Naive thymus-derived CD8-positive, alpha-beta T cell (primary cell): Measurements from ENCODE around the gene AGAP1. TPM values are rescaled to one million over a fixed set of nuclear protein-coding genes. Genes with fewer than 3 reads are reported as not detected.
A peak's percentile ranks its signal among the peaks of the same experiment; 100 is the strongest.
"Not testable (repeated sequence)": the region's sequence is repeated elsewhere in the genome, so short reads cannot be mapped to it uniquely, and the experiment has no call there.

Experiments used
- ATAC-seq, 2 donors: fragments of 150-1000 bp; cut with Tn5 transposase in 1 of 2; sonication (Bioruptor Pico), chemical (Tn5 transposase) in 1 of 2; 1 replicate in 1 of 2; 2 replicates in 1 of 2; pipeline ENCODE4 v1.10.0; 2021; ENCODE audit warnings: mild to moderate bottlenecking in 2 of 2, moderate library complexity in 2 of 2
- POLR2A ChIA-PET: fragments of 350-600 bp; sonication (Branson Sonifier 250); formaldehyde crosslinking; loops from one replicate; lab custom pipeline; 2021; ENCODE audit warnings: antibody characterized with exemption; lab: Charles Lee
- DNase-seq, 10 donors: peaks; one replicate each; pipeline versions ENCODE4 v3.0.0 to v3.0.0-alpha.2; 2020 to 2022
- H3K27ac Mint-ChIP-seq, 10 donors: one replicate each; pipeline ENCODE4 v1.8.0; 2020 to 2022; ENCODE audit warnings: mild to moderate bottlenecking in 10 of 10, mixed read lengths in 10 of 10, moderate library complexity in 4 of 10, inconsistent platforms in 1 of 10
- H3K27me3 Mint-ChIP-seq, 5 donors: one replicate each; pipeline ENCODE4 v1.8.0; 2021 to 2022; ENCODE audit warnings: mixed read lengths in 5 of 5
- H3K36me3 Mint-ChIP-seq, 3 donors: one replicate each; pipeline ENCODE4 v1.8.0; 2020 to 2022; ENCODE audit warnings: mixed read lengths in 3 of 3, mild to moderate bottlenecking in 2 of 3, inconsistent platforms in 1 of 3
- H3K4me1 Mint-ChIP-seq, 4 donors: one replicate each; pipeline ENCODE4 v1.8.0; 2021 to 2022; ENCODE audit warnings: mixed read lengths in 4 of 4
- H3K4me3 Mint-ChIP-seq, 10 donors: one replicate each; pipeline ENCODE4 v1.8.0; 2020 to 2022; ENCODE audit warnings: mild to moderate bottlenecking in 10 of 10, mixed read lengths in 10 of 10, moderate library complexity in 6 of 10, inconsistent platforms in 1 of 10
- H3K9me3 Mint-ChIP-seq, 9 donors: one replicate each; pipeline ENCODE4 v1.8.0; 2020 to 2022; ENCODE audit warnings: mixed read lengths in 9 of 9, mild to moderate bottlenecking in 3 of 9, inconsistent platforms in 1 of 9, moderate library complexity in 1 of 9
- polyA plus RNA-seq, 3 donors: library from polyadenylated mRNA; unstranded; fragments of 300-500 nt; fragmentation: Illumina TruSeq; gene quantifications; one replicate each; pipeline ENCODE4 v1.2.3, GENCODE V29; 2021
- total RNA-seq, 8 experiments: library from RNA in 2 of 8; stranded (reverse) in 2 of 8; gene quantifications; one replicate each; pipeline ENCODE4 v1.2.3 and lab custom pipeline; 2021 to 2026

AGAP1 gene
- total and polyA plus RNA-seq, 5 experiments from 2014 or later, result 0.03 to 0.52 (median 0.29) TPM; not detected in 1

- DNase-seq (no peak), ATAC-seq (no peak)
- Mint-ChIP-seq H3K9me3 (no peaks in the 10 kb centered on the region), H3K36me3 (no peaks in the 10 kb centered on the region), H3K27ac (no peak overlapping the region), H3K4me1 (no peaks in the 10 kb centered on the region), H3K27me3 (peaks cover 0 to 19% (median 14%) of the 10 kb centered on the region in 5 donors), H3K4me3 (no peak overlapping the region)
- POLR2A ChIA-PET, result no interaction called here
These were observed 643.2 kb downstream of the AGAP1 start for GRCh38 chr2:236137066-236137465.

DNA sequence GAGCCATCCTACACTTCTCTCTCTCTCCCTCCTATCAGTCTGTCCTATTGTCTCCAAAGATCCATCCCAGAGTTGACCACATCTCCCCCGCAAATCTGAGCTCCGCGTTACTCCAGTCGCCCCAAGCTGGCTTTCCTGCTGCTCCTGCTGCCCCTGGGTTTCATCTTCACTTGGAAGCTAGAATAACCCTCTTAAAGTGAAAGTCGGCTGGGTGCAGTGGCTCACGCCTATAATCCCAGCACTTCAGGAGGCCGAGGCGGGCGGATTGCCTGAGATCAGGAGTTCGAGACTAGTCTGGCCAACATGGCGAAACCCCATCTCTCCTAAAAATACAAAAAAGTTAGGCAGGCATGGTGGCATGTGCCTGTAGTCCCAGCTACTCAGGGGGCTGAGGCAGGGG lies 647.8 kb downstream of the AGAP1 start:
- H3K27me3 Mint-ChIP-seq, result peaks cover 11 to 52% (median 26%) of the 10 kb centered on the region in 5 donors
- H3K4me1 Mint-ChIP-seq, ATAC-seq, H3K36me3 Mint-ChIP-seq, DNase-seq, H3K9me3 Mint-ChIP-seq, POLR2A ChIA-PET, H3K27ac Mint-ChIP-seq, H3K4me3 Mint-ChIP-seq: not testable (repeated sequence)

- H3K4me1 Mint-ChIP-seq, result peaks cover 0 to 3% (median under 1%) of the 10 kb centered on the region in 4 donors
- peaks cover 0 to 2% (median 0%) of the 10 kb centered on the region in 9 donors for H3K9me3 Mint-ChIP-seq
- DNase-seq, result no peak
- H3K36me3 Mint-ChIP-seq, result peaks cover 0 to 2% (median 0%) of the 10 kb centered on the region in 3 donors
- no peak for ATAC-seq
- no peak overlapping the region for H3K27ac Mint-ChIP-seq
- POLR2A ChIA-PET, result no interaction called here
- H3K4me3 Mint-ChIP-seq, result no peak overlapping the region
- peaks cover 11 to 52% (median 26%) of the 10 kb centered on the region in 5 donors for H3K27me3 Mint-ChIP-seq
These were observed 650.0 kb downstream of the AGAP1 start for GRCh38 chr2:236143811-236144210.

- H3K4me3 Mint-ChIP-seq, result no peak overlapping the region
- peaks cover 12 to 40% (median 17%) of the 10 kb centered on the region in 5 donors for H3K27me3 Mint-ChIP-seq
- peaks cover 0 to 14% (median 4%) of the 10 kb centered on the region in 9 donors for H3K9me3 Mint-ChIP-seq
- no peak for ATAC-seq
- POLR2A ChIA-PET, result no interaction called here
- peaks cover 0 to 3% (median under 1%) of the 10 kb centered on the region in 4 donors for H3K4me1 Mint-ChIP-seq
- no peak overlapping the region for H3K27ac Mint-ChIP-seq
- no peak for DNase-seq
- H3K36me3 Mint-ChIP-seq, result peaks cover 0 to 2% (median 0%) of the 10 kb centered on the region in 3 donors
These were observed 652.6 kb downstream of the AGAP1 start for GRCh38 chr2:236146436-236146835.

DNA sequence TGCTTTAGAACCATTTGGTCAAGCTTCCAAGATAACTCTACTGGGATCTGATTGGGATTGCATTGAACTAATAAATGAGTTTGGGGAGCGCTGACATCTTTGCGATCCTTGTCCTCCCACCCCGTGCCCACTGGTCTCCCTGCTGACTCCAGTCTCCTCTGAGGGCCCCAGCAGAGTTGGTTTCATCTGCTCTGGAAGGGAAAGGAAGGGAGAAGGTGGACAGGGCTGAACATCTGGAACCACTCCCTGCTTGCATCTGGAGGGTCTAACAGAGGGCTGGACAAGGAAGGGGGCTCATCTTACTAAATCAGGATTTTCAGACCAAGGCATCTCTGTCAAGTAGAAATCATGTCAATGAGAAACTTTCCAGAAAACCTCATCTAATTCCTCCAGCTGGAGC lies 661.6 kb downstream of the AGAP1 start:
- no peak overlapping the region for H3K4me3 Mint-ChIP-seq
- ATAC-seq (no peak), DNase-seq (no peak)
- H3K4me1 Mint-ChIP-seq, result peaks cover 0 to 5% (median 0%) of the 10 kb centered on the region in 4 donors
- H3K9me3 Mint-ChIP-seq, result peaks cover 5 to 46% (median 24%) of the 10 kb centered on the region in 9 donors
- peaks cover 2 to 20% (median 3%) of the 10 kb centered on the region in 3 donors for H3K36me3 Mint-ChIP-seq
- peaks cover 19 to 58% (median 34%) of the 10 kb centered on the region in 5 donors for H3K27me3 Mint-ChIP-seq
- H3K27ac Mint-ChIP-seq, result no peak overlapping the region
- POLR2A ChIA-PET, result no interaction called here

DNA sequence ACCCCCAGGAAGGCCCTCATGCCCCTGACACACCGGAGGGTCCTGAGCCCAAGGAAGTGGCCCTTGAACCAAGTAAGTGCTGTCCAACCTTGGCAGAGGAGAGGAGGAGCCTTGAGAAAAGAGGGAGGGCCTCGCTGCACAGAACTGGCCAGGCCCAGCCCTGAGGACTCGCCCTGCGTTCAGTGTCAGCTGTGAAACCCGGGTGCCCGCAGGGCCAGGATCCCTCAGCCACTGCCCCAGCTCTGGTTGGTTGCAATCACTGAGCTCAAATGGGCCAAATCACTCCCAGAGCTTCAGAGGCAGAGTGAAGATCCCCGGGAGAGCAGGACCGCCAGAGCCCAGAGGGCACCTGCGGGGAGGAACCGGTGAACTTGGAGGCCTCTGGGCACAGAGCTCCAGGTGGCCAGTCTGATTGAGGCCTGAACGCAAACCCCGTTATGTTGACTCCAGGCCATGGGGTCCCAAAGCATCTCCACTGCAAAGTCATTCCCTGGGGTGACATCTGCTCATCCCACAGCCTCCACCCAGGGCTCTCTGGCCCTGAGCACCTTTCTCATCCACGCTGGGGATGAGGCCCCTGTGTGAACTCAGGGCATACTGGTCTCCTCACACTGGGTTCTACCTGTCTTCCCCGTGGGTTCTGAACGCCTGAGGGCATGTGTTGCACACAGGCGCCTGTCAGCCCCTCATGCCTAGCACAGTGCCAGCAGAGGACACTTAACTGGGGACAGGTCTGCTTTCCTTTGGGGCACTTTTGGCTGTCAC lies 662.4 kb downstream of the AGAP1 start:
- H3K4me1 Mint-ChIP-seq, result peaks cover 0 to 5% (median 0%) of the 10 kb centered on the region in 4 donors
- peaks cover 5 to 38% (median 21%) of the 10 kb centered on the region in 9 donors for H3K9me3 Mint-ChIP-seq
- peaks cover 20 to 66% (median 39%) of the 10 kb centered on the region in 5 donors for H3K27me3 Mint-ChIP-seq
- peaks cover 2 to 20% (median 3%) of the 10 kb centered on the region in 3 donors for H3K36me3 Mint-ChIP-seq
- no peak overlapping the region for H3K4me3 Mint-ChIP-seq
- H3K27ac Mint-ChIP-seq, result no peak overlapping the region
- ATAC-seq, result no peak
- POLR2A ChIA-PET, result no interaction called here
- DNase-seq, result no peak

DNA sequence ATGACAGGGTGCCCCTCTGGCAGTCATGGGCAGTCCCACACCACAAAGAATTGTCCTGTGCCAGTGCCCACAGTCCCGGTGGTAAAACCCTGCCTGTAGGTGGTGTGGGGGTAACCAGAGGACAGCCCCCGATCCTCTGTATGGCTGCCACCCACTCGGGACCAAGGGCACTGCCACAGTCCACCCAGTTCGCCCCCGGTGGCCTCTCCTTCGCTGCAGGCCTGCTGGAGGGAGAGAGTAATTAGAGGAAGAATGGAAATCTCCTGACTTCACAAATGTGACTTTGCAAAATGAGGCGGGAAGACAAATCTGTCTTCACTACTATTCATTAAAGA lies 663.0 kb downstream of the AGAP1 start:
- peaks cover 0 to 5% (median 0%) of the 10 kb centered on the region in 4 donors for H3K4me1 Mint-ChIP-seq
- peaks cover 21 to 72% (median 45%) of the 10 kb centered on the region in 5 donors for H3K27me3 Mint-ChIP-seq
- DNase-seq, result no peak

GRCh38 chr2:236157366-236157765 lies 663.5 kb downstream of the AGAP1 start:
- H3K9me3 Mint-ChIP-seq, result peaks cover 5 to 28% (median 18%) of the 10 kb centered on the region in 9 donors
- no peak for DNase-seq
- POLR2A ChIA-PET, result no interaction called here
- peaks cover 2 to 20% (median 4%) of the 10 kb centered on the region in 3 donors for H3K36me3 Mint-ChIP-seq
- peaks cover 22 to 77% (median 48%) of the 10 kb centered on the region in 5 donors for H3K27me3 Mint-ChIP-seq
- H3K4me1 Mint-ChIP-seq, result peaks cover 0 to 5% (median 0%) of the 10 kb centered on the region in 4 donors
- ATAC-seq, result no peak
- H3K4me3 Mint-ChIP-seq, result no peak overlapping the region
- H3K27ac Mint-ChIP-seq, result no peak overlapping the region

More for the DNA sequence above, 663.0 kb downstream of the AGAP1 start:
- POLR2A ChIA-PET, result no interaction called here
- Mint-ChIP-seq H3K36me3 (peaks cover 2 to 20% (median 4%) of the 10 kb centered on the region in 3 donors), H3K27ac (no peak overlapping the region), H3K9me3 (peaks cover 5 to 32% (median 21%) of the 10 kb centered on the region in 9 donors), H3K4me3 (no peak overlapping the region)
- no peak for ATAC-seq

DNA sequence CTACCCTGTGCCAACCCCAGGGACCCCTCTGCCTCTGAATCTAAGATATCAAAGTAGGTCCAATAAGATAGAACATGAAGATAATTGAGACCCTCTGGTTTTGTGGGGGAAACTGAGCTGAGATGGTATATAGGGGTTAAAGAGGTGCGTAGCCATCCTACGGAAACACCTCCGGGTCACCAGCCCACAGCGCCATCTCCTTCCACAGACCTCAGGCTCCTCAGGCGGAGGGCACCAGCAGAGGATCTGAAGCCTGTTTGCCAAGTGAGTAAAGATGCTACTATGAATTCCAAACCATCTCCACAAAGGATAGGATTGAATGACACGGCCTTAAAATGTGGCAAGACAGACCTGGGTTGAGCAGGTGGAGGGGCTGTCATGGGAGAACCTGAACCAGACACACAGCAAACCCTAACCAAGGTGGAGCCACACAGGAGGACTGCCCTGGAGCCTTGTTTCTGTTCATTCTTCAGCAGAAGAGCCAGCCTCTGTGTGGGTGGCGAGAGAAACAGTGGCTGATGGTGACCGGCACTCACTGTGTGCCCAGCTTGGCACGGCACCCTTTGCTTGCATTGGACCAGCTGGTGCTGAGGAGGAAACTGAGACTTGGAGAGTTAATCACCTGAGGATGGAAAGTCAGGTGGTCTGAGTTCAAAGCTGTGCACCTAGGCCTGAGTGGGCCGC lies 664.1 kb downstream of the AGAP1 start:
- ATAC-seq (no peak), DNase-seq (no peak)
- Mint-ChIP-seq H3K9me3 (peaks cover 2 to 22% (median 13%) of the 10 kb centered on the region in 9 donors), H3K4me3 (no peak overlapping the region), H3K36me3 (peaks cover 0 to 16% (median 4%) of the 10 kb centered on the region in 3 donors), H3K27me3 (peaks cover 23 to 77% (median 53%) of the 10 kb centered on the region in 5 donors), H3K4me1 (peaks cover 0 to 5% (median 2%) of the 10 kb centered on the region in 4 donors), H3K27ac (no peak overlapping the region)
- POLR2A ChIA-PET, result no interaction called here

GRCh38 chr2:236158969-236159777 lies 665.3 kb downstream of the AGAP1 start:
- peaks cover 0 to 8% (median 4%) of the 10 kb centered on the region in 3 donors for H3K36me3 Mint-ChIP-seq
- peaks cover 0 to 5% (median 2%) of the 10 kb centered on the region in 4 donors for H3K4me1 Mint-ChIP-seq
- no peak overlapping the region for H3K4me3 Mint-ChIP-seq
- no peak for DNase-seq
- ATAC-seq, result no peak
- H3K9me3 Mint-ChIP-seq, result peaks cover 0 to 13% (median 5%) of the 10 kb centered on the region in 9 donors
- POLR2A ChIA-PET, result no interaction called here
- H3K27me3 Mint-ChIP-seq, result peaks cover 23 to 76% (median 52%) of the 10 kb centered on the region in 5 donors
- peak overlapping the region in 1 of 10 donors; percentile 69 for H3K27ac Mint-ChIP-seq

DNA sequence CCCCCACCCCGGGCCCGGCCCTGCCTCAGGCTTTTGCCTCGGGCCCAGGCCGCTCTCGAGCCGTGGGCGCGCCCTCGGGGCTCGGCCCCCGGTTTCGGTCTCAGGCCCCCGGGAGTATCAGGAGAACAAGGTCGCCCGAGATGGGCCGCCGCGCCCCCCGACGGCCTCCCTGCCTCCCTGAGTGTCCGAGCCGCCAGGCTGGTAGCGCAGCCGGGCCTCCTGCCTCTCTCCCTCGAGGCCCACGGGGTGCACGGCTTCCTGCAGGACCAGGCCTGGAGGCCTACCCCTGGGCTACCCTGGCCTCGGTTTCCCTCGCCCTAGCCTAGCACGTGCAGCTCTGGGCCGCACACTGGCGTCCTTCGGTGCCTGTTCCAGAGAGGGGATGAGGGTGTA lies 665.9 kb downstream of the AGAP1 start:
- Mint-ChIP-seq H3K36me3 (peaks cover 0 to 2% (median 2%) of the 10 kb centered on the region in 3 donors), H3K27ac (no peak overlapping the region), H3K4me3 (no peak overlapping the region), H3K27me3 (peaks cover 21 to 72% (median 48%) of the 10 kb centered on the region in 5 donors), H3K9me3 (peaks cover 0 to 7% (median 0%) of the 10 kb centered on the region in 9 donors), H3K4me1 (peaks cover 1 to 5% (median 3%) of the 10 kb centered on the region in 4 donors)
- DNase-seq (no peak), ATAC-seq (no peak)
- POLR2A ChIA-PET, result no interaction called here

- H3K27me3 Mint-ChIP-seq, result peaks cover 27 to 72% (median 49%) of the 10 kb centered on the region in 5 donors
- POLR2A ChIA-PET, result no interaction called here
These were observed 666.7 kb downstream of the AGAP1 start for GRCh38 chr2:236160366-236161081.

More at GRCh38 chr2:236160366-236161081, 666.7 kb downstream of the AGAP1 start:
- peaks cover 2 to 5% (median 3%) of the 10 kb centered on the region in 4 donors for H3K4me1 Mint-ChIP-seq
- no peak overlapping the region for H3K4me3 Mint-ChIP-seq
- peaks cover 0 to 2% (median 0%) of the 10 kb centered on the region in 9 donors for H3K9me3 Mint-ChIP-seq
- H3K36me3 Mint-ChIP-seq, result peaks cover 0 to 2% (median 0%) of the 10 kb centered on the region in 3 donors
- ATAC-seq (no peak), DNase-seq (no peak)
- no peak overlapping the region for H3K27ac Mint-ChIP-seq
